Breast epithelium (tissue), 4 donors: ENCODE measurements around the gene KRTAP22-1. TPM values are rescaled to one million over a fixed set of nuclear protein-coding genes. Genes with fewer than 3 reads are reported as not detected.

Experiments used
- DNase-seq, 2 donors: peaks; one replicate each; pipeline ENCODE4 v3.0.0-alpha.2; 2019; ENCODE audit warnings: low spot score in 2 of 2
- H3K27ac ChIP-seq, 2 donors: fragments of 200-600 bp; sonication (generic) in 1 of 2; one replicate each; pipeline ENCODE4 v1.5.1; 2016 to 2019; ENCODE audit warnings: mild to moderate bottlenecking in 1 of 2
- H3K27me3 ChIP-seq, 2 donors: fragments of 200-600 bp; sonication (generic) in 1 of 2; one replicate each; pipeline versions ENCODE4 v1.5.1 to v1.6.0; 2017 to 2019; ENCODE audit warnings: control low read depth in 1 of 2, mild to moderate bottlenecking in 1 of 2
- H3K36me3 ChIP-seq: fragments of 200-600 bp; one replicate; pipeline ENCODE4 v1.5.1; 2019
- H3K4me1 ChIP-seq, 2 donors: fragments of 200-600 bp; sonication (generic); one replicate each; pipeline ENCODE4 v1.5.1; 2016 to 2019; ENCODE audit warnings: control low read depth in 1 of 2
- H3K4me3 ChIP-seq, 3 donors: fragments of 200-600 bp; sonication (generic); 1 replicate in 2 of 3; 2 replicates in 1 of 3; pipeline ENCODE4 v1.5.1; 2016 to 2019; ENCODE audit warnings: mild to moderate bottlenecking in 3 of 3, moderate library complexity in 2 of 3
- H3K9me3 ChIP-seq, 2 donors: fragments of 200-600 bp; sonication (generic) in 1 of 2; one replicate each; pipeline ENCODE4 v1.5.1; 2016 to 2019; ENCODE audit warnings: control low read depth in 1 of 2
- CTCF ChIP-seq, 3 donors: fragments of 450-650 bp; IDR thresholded peaks; one replicate each; pipeline ENCODE4 v1.5.1; 2016 to 2017; ENCODE audit warnings: antibody characterized with exemption in 3 of 3, mild to moderate bottlenecking in 3 of 3, moderate library complexity in 3 of 3
- POLR2A ChIP-seq: fragments of 450-650 bp; IDR thresholded peaks from one replicate; pipeline ENCODE4 v1.6.1; 2016; ENCODE audit warnings: antibody characterized with exemption, mild to moderate bottlenecking, moderate library complexity
- POLR2AphosphoS5 ChIP-seq, 3 donors: sonication (generic); formaldehyde crosslinking; IDR thresholded peaks; one replicate each; pipeline ENCODE4 v1.6.1; 2017; ENCODE audit warnings: antibody characterized with exemption in 3 of 3
- intact Hi-C: fragments of 100-400 bp; cut with DNase I; formaldehyde crosslinking; loops from one replicate; pipeline ENCODE4 v1.15.1; 2023; ENCODE audit warnings: low total_unique reads
- total RNA-seq, 3 donors: library from RNA; depleted of rRNA; stranded (reverse); fragments of >200 nt; gene quantifications; one replicate each; pipeline ENCODE4 v1.1.0, GENCODE V29; 2016

KRTAP22-1 gene
- total RNA-seq, 3 donors from 2014 or later: not detected

DNA sequence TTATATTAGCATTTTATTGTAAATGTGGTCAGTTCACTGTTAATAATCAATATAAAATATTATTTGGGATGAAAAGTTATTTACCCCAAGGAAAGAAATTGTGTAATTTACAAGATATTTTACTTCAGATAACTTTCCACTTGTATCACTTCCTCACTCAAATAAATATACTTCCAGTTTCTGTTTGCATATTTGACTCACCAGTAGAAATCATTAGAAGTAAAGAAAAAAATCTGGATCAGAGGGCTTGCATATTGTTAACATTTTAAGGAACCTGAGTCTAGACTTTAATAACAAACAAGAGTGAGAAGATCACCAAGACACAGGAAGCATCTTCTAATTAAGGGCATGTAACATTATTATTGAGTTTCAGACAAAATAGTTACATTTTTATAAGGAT, 19.2 kb downstream of the KRTAP22-1 start:
- intact Hi-C loops: no loop called here
- no peaks in the 10 kb centered on the region for H3K4me1 ChIP-seq
- no peak overlapping the region for H3K27ac ChIP-seq
- H3K36me3 ChIP-seq: no peaks in the 10 kb centered on the region
- no peak for TF ChIP-seq CTCF (IDR thresholded peaks at IDR 0.05)
- TF ChIP-seq POLR2AphosphoS5 (IDR thresholded peaks at IDR 0.05): no peak
- TF ChIP-seq POLR2A: no peak
- H3K4me3 ChIP-seq: no peak overlapping the region
- no peak for DNase-seq
- peaks cover 0 to 5% of the 10 kb centered on the region in 2 donors for H3K9me3 ChIP-seq
- H3K27me3 ChIP-seq: no peaks in the 10 kb centered on the region

GRCh38 chr21:30620522-30620921, 19.6 kb downstream of the KRTAP22-1 start, which contains the start of gene KRTAP20-4:
Gene KRTAP20-4 (plus strand): TSS chr21:30620627.
- Histone ChIP-seq H3K27me3 (no peaks in the 10 kb centered on the region), H3K4me3 (no peak within 1 kb of the TSS), H3K36me3 (no peaks in the 10 kb centered on the region), H3K27ac (no peak within 1 kb of the TSS), H3K4me1 (no peaks in the 10 kb centered on the region), H3K9me3 (peaks cover 0 to 10% of the 10 kb centered on the region in 2 donors)
- TF ChIP-seq CTCF (IDR thresholded peaks at IDR 0.05) (no peak), POLR2AphosphoS5 (IDR thresholded peaks at IDR 0.05) (no peak), POLR2A (no peak)
- DNase-seq: no peak
- intact Hi-C loops: no loop called here

GRCh38 chr21:30623362-30623761, 22.5 kb downstream of the KRTAP22-1 start:
- H3K27me3 ChIP-seq: no peaks in the 10 kb centered on the region
- TF ChIP-seq CTCF (IDR thresholded peaks at IDR 0.05): no peak
- no peak for TF ChIP-seq POLR2AphosphoS5 (IDR thresholded peaks at IDR 0.05)
- TF ChIP-seq POLR2A: no peak
- no peak overlapping the region for H3K4me3 ChIP-seq
- H3K36me3 ChIP-seq: no peaks in the 10 kb centered on the region
- no peak for DNase-seq
- intact Hi-C loops: no loop called here
- H3K4me1 ChIP-seq: no peaks in the 10 kb centered on the region
- no peak overlapping the region for H3K27ac ChIP-seq
- peaks cover 0 to 10% of the 10 kb centered on the region in 2 donors for H3K9me3 ChIP-seq

- DNase-seq: no peak
- TF ChIP-seq POLR2AphosphoS5 (IDR thresholded peaks at IDR 0.05) (no peak), POLR2A (no peak), CTCF (IDR thresholded peaks at IDR 0.05) (no peak)
- Histone ChIP-seq H3K27me3 (no peaks in the 10 kb centered on the region), H3K4me3 (no peak overlapping the region), H3K27ac (no peak overlapping the region), H3K9me3 (peaks cover 0 to 10% of the 10 kb centered on the region in 2 donors), H3K4me1 (no peaks in the 10 kb centered on the region), H3K36me3 (no peaks in the 10 kb centered on the region)
- intact Hi-C loops: no loop called here
Observed at GRCh38 chr21:30625449-30626165, 24.7 kb downstream of the KRTAP22-1 start.

DNA sequence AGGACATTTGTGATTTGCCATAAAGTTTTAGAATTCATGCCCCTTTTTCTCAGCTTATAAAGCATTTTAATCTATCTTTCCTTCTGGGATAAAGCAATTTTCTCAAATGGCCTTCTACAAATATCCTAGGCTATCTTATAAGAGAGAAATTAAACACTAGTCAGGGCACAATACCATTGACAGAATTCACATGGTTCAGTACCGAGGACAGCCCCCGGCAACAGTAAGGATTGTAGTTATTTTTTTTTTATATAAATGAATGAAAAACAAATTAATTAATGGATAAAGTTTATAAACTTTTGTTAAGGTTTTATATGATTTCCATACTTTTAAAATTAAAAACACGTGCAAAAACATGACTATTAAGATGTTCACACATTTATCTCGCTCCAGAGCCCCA, 27.2 kb downstream of the KRTAP22-1 start:
- Histone ChIP-seq H3K36me3 (no peaks in the 10 kb centered on the region), H3K27me3 (no peaks in the 10 kb centered on the region), H3K4me1 (no peaks in the 10 kb centered on the region), H3K27ac (no peak overlapping the region), H3K4me3 (no peak overlapping the region), H3K9me3 (peaks cover 0 to 10% of the 10 kb centered on the region in 2 donors)
- intact Hi-C loops: no loop called here
- TF ChIP-seq CTCF (IDR thresholded peaks at IDR 0.05) (no peak), POLR2A (no peak), POLR2AphosphoS5 (IDR thresholded peaks at IDR 0.05) (no peak)
- DNase-seq: no peak
